Activated CD8-positive, alpha-beta memory T cell treated with anti-CD3 and anti-CD28 coated beads, Interleukin-2, amount 50 U/mL, for 1 hour (primary cell): ENCODE results near the gene B4GALT1.

Experiments
- DNase-seq: peaks from one replicate; pipeline ENCODE4 v3.0.0-alpha.2; 2020; ENCODE audit errors: extremely low read depth

B4GALT1 gene

GRCh38 chr9:33140401-33141360 is 26.5 kb downstream of the B4GALT1 start:
- DNase-seq = no peak

- DNase-seq = no peak
Measured at GRCh38 chr9:33139421-33140228, 27.5 kb downstream of the B4GALT1 start.

GRCh38 chr9:33138768-33139167 is 28.4 kb downstream of the B4GALT1 start:
- no peak for DNase-seq

- DNase-seq = no peak
Measured at GRCh38 chr9:33137781-33138264, 29.3 kb downstream of the B4GALT1 start.

GRCh38 chr9:33136721-33137670 is 30.1 kb downstream of the B4GALT1 start:
- DNase-seq = no peak

GRCh38 chr9:33135470-33135958 is 31.6 kb downstream of the B4GALT1 start:
- no peak for DNase-seq

- DNase-seq = no peak
Measured at GRCh38 chr9:33135031-33135461, 32.1 kb downstream of the B4GALT1 start.

- DNase-seq = no peak
Measured at GRCh38 chr9:33133186-33133585, 34.0 kb downstream of the B4GALT1 start.

GRCh38 chr9:33131790-33132772 is 35.1 kb downstream of the B4GALT1 start:
- no peak for DNase-seq

GRCh38 chr9:33130961-33131789 is 36.0 kb downstream of the B4GALT1 start:
- DNase-seq = no peak

- DNase-seq = no peak
Measured at GRCh38 chr9:33129886-33130881, 37.0 kb downstream of the B4GALT1 start.

GRCh38 chr9:33129251-33129885 is 37.8 kb downstream of the B4GALT1 start:
- DNase-seq = no peak

- DNase-seq = no peak
Measured at GRCh38 chr9:33128570-33128969, 38.6 kb downstream of the B4GALT1 start.

GRCh38 chr9:33127881-33128280 is 39.3 kb downstream of the B4GALT1 start:
- DNase-seq = no peak

GRCh38 chr9:33125871-33126823 is 41.0 kb downstream of the B4GALT1 start:
- DNase-seq = no peak

- no peak for DNase-seq
Measured at GRCh38 chr9:33125461-33125860, 41.7 kb downstream of the B4GALT1 start.
